ENCODE results near the gene G6PC2.

The G6PC2 gene

DNA sequence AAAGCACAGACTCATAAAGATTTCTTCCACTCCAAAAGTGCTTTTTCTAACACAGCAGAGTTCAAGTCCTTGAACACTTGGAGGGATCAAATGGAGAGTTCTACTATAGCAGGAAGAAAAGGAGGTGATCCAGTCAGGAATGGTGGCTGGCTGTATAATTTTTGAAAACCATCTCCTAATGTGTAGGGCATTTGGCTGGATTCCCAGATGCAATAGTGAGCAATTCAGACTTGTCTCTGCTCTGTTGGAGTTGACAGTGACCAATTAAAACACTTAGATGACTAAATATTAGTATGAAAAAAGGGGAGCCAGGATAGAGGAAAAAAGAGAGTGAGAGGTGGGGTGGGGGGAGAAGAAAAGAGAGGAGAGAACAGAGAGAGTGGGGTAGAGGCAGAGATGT is 5.3 kb upstream of the G6PC2 start (continued):
- TF ChIP-seq, protein P1, sequence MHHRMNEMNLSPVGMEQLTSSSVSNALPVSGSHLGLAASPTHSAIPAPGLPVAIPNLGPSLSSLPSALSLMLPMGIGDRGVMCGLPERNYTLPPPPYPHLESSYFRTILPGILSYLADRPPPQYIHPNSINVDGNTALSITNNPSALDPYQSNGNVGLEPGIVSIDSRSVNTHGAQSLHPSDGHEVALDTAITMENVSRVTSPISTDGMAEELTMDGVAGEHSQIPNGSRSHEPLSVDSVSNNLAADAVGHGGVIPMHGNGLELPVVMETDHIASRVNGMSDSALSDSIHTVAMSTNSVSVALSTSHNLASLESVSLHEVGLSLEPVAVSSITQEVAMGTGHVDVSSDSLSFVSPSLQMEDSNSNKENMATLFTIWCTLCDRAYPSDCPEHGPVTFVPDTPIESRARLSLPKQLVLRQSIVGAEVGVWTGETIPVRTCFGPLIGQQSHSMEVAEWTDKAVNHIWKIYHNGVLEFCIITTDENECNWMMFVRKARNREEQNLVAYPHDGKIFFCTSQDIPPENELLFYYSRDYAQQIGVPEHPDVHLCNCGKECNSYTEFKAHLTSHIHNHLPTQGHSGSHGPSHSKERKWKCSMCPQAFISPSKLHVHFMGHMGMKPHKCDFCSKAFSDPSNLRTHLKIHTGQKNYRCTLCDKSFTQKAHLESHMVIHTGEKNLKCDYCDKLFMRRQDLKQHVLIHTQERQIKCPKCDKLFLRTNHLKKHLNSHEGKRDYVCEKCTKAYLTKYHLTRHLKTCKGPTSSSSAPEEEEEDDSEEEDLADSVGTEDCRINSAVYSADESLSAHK (tag by site-specific recombination; IDR thresholded peaks at IDR 0.05): no peak
- no peak for TF ChIP-seq ZNF624 (tag by site-specific recombination; IDR thresholded peaks at IDR 0.05)
- TF ChIP-seq, protein P2, sequence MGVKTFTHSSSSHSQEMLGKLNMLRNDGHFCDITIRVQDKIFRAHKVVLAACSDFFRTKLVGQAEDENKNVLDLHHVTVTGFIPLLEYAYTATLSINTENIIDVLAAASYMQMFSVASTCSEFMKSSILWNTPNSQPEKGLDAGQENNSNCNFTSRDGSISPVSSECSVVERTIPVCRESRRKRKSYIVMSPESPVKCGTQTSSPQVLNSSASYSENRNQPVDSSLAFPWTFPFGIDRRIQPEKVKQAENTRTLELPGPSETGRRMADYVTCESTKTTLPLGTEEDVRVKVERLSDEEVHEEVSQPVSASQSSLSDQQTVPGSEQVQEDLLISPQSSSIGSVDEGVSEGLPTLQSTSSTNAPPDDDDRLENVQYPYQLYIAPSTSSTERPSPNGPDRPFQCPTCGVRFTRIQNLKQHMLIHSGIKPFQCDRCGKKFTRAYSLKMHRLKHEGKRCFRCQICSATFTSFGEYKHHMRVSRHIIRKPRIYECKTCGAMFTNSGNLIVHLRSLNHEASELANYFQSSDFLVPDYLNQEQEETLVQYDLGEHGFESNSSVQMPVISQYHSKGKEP (tag by site-specific recombination; IDR thresholded peaks at IDR 0.05): no peak

DNA sequence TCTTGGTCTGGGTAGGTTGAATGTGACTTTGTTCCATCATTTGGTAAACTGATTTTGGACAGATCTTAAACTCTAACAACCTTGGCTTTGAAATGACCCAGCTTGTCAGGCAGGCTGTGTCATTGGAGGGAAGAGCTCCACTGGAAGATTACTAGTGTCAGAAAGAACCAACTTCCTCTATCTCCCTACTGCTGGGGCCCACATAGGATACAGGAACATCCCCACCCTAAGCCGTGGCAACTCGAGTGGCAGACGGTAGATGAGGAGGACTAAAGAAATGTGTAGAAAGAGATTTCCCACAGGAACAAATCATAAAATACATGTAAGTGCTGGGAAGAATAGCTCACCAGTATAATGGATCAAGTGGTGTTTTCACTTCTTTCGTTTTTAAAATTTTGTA is 4.3 kb upstream of the G6PC2 start:
- H3K4me1 ChIP-seq (ENCODE audit: control insufficient read depth, insufficient read depth, low read length): no peaks in the 10 kb centered on the region
- H3K36me3 ChIP-seq (ENCODE audit: control insufficient read depth in 2 of 2, insufficient read depth in 1 of 2, low read length in 2 of 2): no peaks in the 10 kb centered on the region
- POLR2A ChIA-PET: no interaction called here
- CTCF ChIA-PET: no interaction called here
- TF ChIP-seq, protein P3, sequence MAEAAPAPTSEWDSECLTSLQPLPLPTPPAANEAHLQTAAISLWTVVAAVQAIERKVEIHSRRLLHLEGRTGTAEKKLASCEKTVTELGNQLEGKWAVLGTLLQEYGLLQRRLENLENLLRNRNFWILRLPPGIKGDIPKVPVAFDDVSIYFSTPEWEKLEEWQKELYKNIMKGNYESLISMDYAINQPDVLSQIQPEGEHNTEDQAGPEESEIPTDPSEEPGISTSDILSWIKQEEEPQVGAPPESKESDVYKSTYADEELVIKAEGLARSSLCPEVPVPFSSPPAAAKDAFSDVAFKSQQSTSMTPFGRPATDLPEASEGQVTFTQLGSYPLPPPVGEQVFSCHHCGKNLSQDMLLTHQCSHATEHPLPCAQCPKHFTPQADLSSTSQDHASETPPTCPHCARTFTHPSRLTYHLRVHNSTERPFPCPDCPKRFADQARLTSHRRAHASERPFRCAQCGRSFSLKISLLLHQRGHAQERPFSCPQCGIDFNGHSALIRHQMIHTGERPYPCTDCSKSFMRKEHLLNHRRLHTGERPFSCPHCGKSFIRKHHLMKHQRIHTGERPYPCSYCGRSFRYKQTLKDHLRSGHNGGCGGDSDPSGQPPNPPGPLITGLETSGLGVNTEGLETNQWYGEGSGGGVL (tag by site-specific recombination; IDR thresholded peaks at IDR 0.05): no peak
- TF ChIP-seq KLF16 (tag by site-specific recombination; IDR thresholded peaks at IDR 0.05): no peak
- no peak for TF ChIP-seq ZNF211 (tag by site-specific recombination; IDR thresholded peaks at IDR 0.05; ENCODE audit: low read depth)
- no peak for TF ChIP-seq ZNF830 (tag by site-specific recombination; IDR thresholded peaks at IDR 0.05; ENCODE audit: low read depth)
- no peak for TF ChIP-seq ZNF560 (tag by site-specific recombination; IDR thresholded peaks at IDR 0.05; ENCODE audit: borderline replicate concordance)
- no peak for TF ChIP-seq OSR2 (tag by site-specific recombination; IDR thresholded peaks at IDR 0.05)
- no peak for TF ChIP-seq ZFP3 (tag by site-specific recombination; IDR thresholded peaks at IDR 0.05; ENCODE audit: low read depth)
- no peak for TF ChIP-seq KLF10 (tag by site-specific recombination; IDR thresholded peaks at IDR 0.05)
- TF ChIP-seq TRIM28 (IDR thresholded peaks at IDR 0.05; ENCODE audit: borderline replicate concordance, low read length): no peak
- no peak for TF ChIP-seq ZNF354C (tag by site-specific recombination; IDR thresholded peaks at IDR 0.05; ENCODE audit: borderline replicate concordance, low read depth)
- TF ChIP-seq, protein P4, sequence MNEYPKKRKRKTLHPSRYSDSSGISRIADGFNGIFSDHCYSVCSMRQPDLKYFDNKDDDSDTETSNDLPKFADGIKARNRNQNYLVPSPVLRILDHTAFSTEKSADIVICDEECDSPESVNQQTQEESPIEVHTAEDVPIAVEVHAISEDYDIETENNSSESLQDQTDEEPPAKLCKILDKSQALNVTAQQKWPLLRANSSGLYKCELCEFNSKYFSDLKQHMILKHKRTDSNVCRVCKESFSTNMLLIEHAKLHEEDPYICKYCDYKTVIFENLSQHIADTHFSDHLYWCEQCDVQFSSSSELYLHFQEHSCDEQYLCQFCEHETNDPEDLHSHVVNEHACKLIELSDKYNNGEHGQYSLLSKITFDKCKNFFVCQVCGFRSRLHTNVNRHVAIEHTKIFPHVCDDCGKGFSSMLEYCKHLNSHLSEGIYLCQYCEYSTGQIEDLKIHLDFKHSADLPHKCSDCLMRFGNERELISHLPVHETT (tag by site-specific recombination; IDR thresholded peaks at IDR 0.05): no peak
- no peak for TF ChIP-seq YY2 (tag by site-specific recombination; IDR thresholded peaks at IDR 0.05)
- TF ChIP-seq, protein P5, sequence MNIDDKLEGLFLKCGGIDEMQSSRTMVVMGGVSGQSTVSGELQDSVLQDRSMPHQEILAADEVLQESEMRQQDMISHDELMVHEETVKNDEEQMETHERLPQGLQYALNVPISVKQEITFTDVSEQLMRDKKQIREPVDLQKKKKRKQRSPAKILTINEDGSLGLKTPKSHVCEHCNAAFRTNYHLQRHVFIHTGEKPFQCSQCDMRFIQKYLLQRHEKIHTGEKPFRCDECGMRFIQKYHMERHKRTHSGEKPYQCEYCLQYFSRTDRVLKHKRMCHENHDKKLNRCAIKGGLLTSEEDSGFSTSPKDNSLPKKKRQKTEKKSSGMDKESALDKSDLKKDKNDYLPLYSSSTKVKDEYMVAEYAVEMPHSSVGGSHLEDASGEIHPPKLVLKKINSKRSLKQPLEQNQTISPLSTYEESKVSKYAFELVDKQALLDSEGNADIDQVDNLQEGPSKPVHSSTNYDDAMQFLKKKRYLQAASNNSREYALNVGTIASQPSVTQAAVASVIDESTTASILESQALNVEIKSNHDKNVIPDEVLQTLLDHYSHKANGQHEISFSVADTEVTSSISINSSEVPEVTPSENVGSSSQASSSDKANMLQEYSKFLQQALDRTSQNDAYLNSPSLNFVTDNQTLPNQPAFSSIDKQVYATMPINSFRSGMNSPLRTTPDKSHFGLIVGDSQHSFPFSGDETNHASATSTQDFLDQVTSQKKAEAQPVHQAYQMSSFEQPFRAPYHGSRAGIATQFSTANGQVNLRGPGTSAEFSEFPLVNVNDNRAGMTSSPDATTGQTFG (tag by site-specific recombination; IDR thresholded peaks at IDR 0.05; ENCODE audit: borderline replicate concordance): no peak
- TF ChIP-seq ZNF214 (tag by site-specific recombination; IDR thresholded peaks at IDR 0.05; ENCODE audit: borderline replicate concordance): no peak
- TF ChIP-seq ZNF221 (tag by site-specific recombination; IDR thresholded peaks at IDR 0.05; ENCODE audit: borderline replicate concordance): no peak
- no peak for TF ChIP-seq ZNF112 (tag by site-specific recombination; IDR thresholded peaks at IDR 0.05)
- no peak overlapping the region for H3K27ac ChIP-seq (ENCODE audit: extremely low read depth, low read depth, low read length)
- H3K4me3 ChIP-seq (ENCODE audit: low read depth, low read length): no peak overlapping the region
- no peaks in the 10 kb centered on the region for H3K9me3 ChIP-seq (ENCODE audit: control insufficient read depth, insufficient read depth, low read depth, low read length)

Measured in HEK293 (cell line).